ENCODE measurements around the gene CORO1C.

GRCh38 chr12:108638997-108639822 lies 92.1 kb downstream of the CORO1C start:
- TF ChIP-seq CTCF (IDR thresholded peaks at IDR 0.05) = no peak
- TF ChIP-seq POLR2AphosphoS5 (IDR thresholded peaks at IDR 0.05) = no peak
- no peak for TF ChIP-seq POLR2A (IDR thresholded peaks at IDR 0.05)
- TF ChIP-seq EP300 (IDR thresholded peaks at IDR 0.05) = no peak

All from gastroesophageal sphincter (tissue), 3 donors.